ENCODE data around the gene SLC25A47. TPM values are rescaled to one million over a fixed set of nuclear protein-coding genes. Genes with fewer than 3 reads are reported as not detected.

The SLC25A47 gene
- total and polyA plus RNA-seq, 2 donors, result 0.09 TPM; not detected in 1

- H3K27ac ChIP-seq (ENCODE audit: low read depth in 1 of 2, low read length in 1 of 2), result peak overlapping the region in 1 of 2 donors; percentile 2
- no peaks in the 10 kb centered on the region for H3K27me3 ChIP-seq (ENCODE audit: control insufficient read depth in 2 of 2, insufficient read depth in 1 of 2, low read length in 1 of 2)
- DNase-seq (ENCODE audit: low read depth in 6 of 9, low spot score in 9 of 9), result no peak
- H3K9me3 ChIP-seq (ENCODE audit: control insufficient read depth in 2 of 2, insufficient read depth in 1 of 2, low read length in 1 of 2), result peaks cover 0 to 4% of the 10 kb centered on the region in 2 donors
- H3K4me3 ChIP-seq (ENCODE audit: low read length in 2 of 2), result no peak overlapping the region
- no peaks in the 10 kb centered on the region for H3K36me3 ChIP-seq (ENCODE audit: control insufficient read depth in 2 of 2, insufficient read depth in 2 of 2, low read length in 1 of 2)
- WGBS, result 91% methylated on average over 2 of the region's 2 CpGs
- H3K4me1 ChIP-seq (ENCODE audit: control insufficient read depth in 2 of 2, insufficient read depth in 2 of 2, low read length in 2 of 2), result peaks cover 9 to 27% of the 10 kb centered on the region in 2 donors
These were observed 51.1 kb downstream of the SLC25A47 start for GRCh38 chr14:100374270-100374669.

- H3K36me3 ChIP-seq (ENCODE audit: control insufficient read depth in 2 of 2, insufficient read depth in 2 of 2, low read length in 1 of 2), result no peaks in the 10 kb centered on the region
- peak overlapping the region; percentile 72 to 86 for H3K27ac ChIP-seq (ENCODE audit: low read depth in 1 of 2, low read length in 1 of 2)
- H3K27me3 ChIP-seq (ENCODE audit: control insufficient read depth in 2 of 2, insufficient read depth in 1 of 2, low read length in 1 of 2), result no peaks in the 10 kb centered on the region
- 90% methylated on average over 8 of the region's 8 CpGs for WGBS
- H3K4me1 ChIP-seq (ENCODE audit: control insufficient read depth in 2 of 2, insufficient read depth in 2 of 2, low read length in 2 of 2), result peaks cover 9 to 27% of the 10 kb centered on the region in 2 donors
- peaks cover 0 to 4% of the 10 kb centered on the region in 2 donors for H3K9me3 ChIP-seq (ENCODE audit: control insufficient read depth in 2 of 2, insufficient read depth in 1 of 2, low read length in 1 of 2)
- no peak for DNase-seq (ENCODE audit: low read depth in 6 of 9, low spot score in 9 of 9)
- peak overlapping the region in 1 of 2 donors; percentile 9 for H3K4me3 ChIP-seq (ENCODE audit: low read length in 2 of 2)
These were observed 51.7 kb downstream of the SLC25A47 start for GRCh38 chr14:100374876-100375265.

- Histone ChIP-seq H3K27ac (ENCODE audit: low read depth in 1 of 2, low read length in 1 of 2) (peak overlapping the region; percentile 84 to 86), H3K4me3 (ENCODE audit: low read length in 2 of 2) (peak overlapping the region; percentile 82 to 97), H3K4me1 (ENCODE audit: control insufficient read depth in 2 of 2, insufficient read depth in 2 of 2, low read length in 2 of 2) (peaks cover 9 to 27% of the 10 kb centered on the region in 2 donors), H3K9me3 (ENCODE audit: control insufficient read depth in 2 of 2, insufficient read depth in 1 of 2, low read length in 1 of 2) (peaks cover 0 to 4% of the 10 kb centered on the region in 2 donors), H3K36me3 (ENCODE audit: control insufficient read depth in 2 of 2, insufficient read depth in 2 of 2, low read length in 1 of 2) (no peaks in the 10 kb centered on the region), H3K27me3 (ENCODE audit: control insufficient read depth in 2 of 2, insufficient read depth in 1 of 2, low read length in 1 of 2) (no peaks in the 10 kb centered on the region)
- WGBS, result 5% methylated on average over 17 of the region's 17 CpGs
- DNase-seq (ENCODE audit: low read depth in 6 of 9, low spot score in 9 of 9), result peak in 6 of 9 donors; percentile 16 to 62 (median 27)
These were observed 52.3 kb downstream of the SLC25A47 start for GRCh38 chr14:100375266-100375962.

- peak; percentile 57 to 95 (median 88) for DNase-seq (ENCODE audit: low read depth in 6 of 9, low spot score in 9 of 9)
- peaks cover 9 to 27% of the 10 kb centered on the region in 2 donors for H3K4me1 ChIP-seq (ENCODE audit: control insufficient read depth in 2 of 2, insufficient read depth in 2 of 2, low read length in 2 of 2)
- H3K36me3 ChIP-seq (ENCODE audit: control insufficient read depth in 2 of 2, insufficient read depth in 2 of 2, low read length in 1 of 2), result no peaks in the 10 kb centered on the region
- peak within 1 kb of the TSS; percentile 84 to 86 for H3K27ac ChIP-seq (ENCODE audit: low read depth in 1 of 2, low read length in 1 of 2)
- WGBS, result under 1% methylated on average over 74 of the region's 74 CpGs
- peak within 1 kb of the TSS; percentile 82 to 97 for H3K4me3 ChIP-seq (ENCODE audit: low read length in 2 of 2)
- no peaks in the 10 kb centered on the region for H3K27me3 ChIP-seq (ENCODE audit: control insufficient read depth in 2 of 2, insufficient read depth in 1 of 2, low read length in 1 of 2)
- peaks cover 0 to 4% of the 10 kb centered on the region in 2 donors for H3K9me3 ChIP-seq (ENCODE audit: control insufficient read depth in 2 of 2, insufficient read depth in 1 of 2, low read length in 1 of 2)
These were observed 53.0 kb downstream of the SLC25A47 start, which contains the start of gene WDR25 for GRCh38 chr14:100375963-100376735. Gene WDR25, plus strand, starts transcription at chr14:100376485.

- WGBS, result 42% methylated on average over 7 of the region's 7 CpGs
- Histone ChIP-seq H3K27me3 (ENCODE audit: control insufficient read depth in 2 of 2, insufficient read depth in 1 of 2, low read length in 1 of 2) (no peaks in the 10 kb centered on the region), H3K9me3 (ENCODE audit: control insufficient read depth in 2 of 2, insufficient read depth in 1 of 2, low read length in 1 of 2) (peaks cover 0 to 4% of the 10 kb centered on the region in 2 donors), H3K27ac (ENCODE audit: low read depth in 1 of 2, low read length in 1 of 2) (peak overlapping the region; percentile 77 to 81), H3K4me1 (ENCODE audit: control insufficient read depth in 2 of 2, insufficient read depth in 2 of 2, low read length in 2 of 2) (peaks cover 9 to 27% of the 10 kb centered on the region in 2 donors), H3K4me3 (ENCODE audit: low read length in 2 of 2) (peak overlapping the region; percentile 82 to 97), H3K36me3 (ENCODE audit: control insufficient read depth in 2 of 2, insufficient read depth in 2 of 2, low read length in 1 of 2) (peaks cover 2 to 4% of the 10 kb centered on the region in 2 donors)
- DNase-seq (ENCODE audit: low read depth in 6 of 9, low spot score in 9 of 9), result no peak
These were observed 53.6 kb downstream of the SLC25A47 start for GRCh38 chr14:100376751-100377171.

Other genes with a start within 250 kb of the SLC25A47 start
- 0.38 TPM for gene DEGS2, start 163.7 kb upstream of the SLC25A47 start, total RNA-seq
- 2.1 TPM for gene DEGS2, start 163.7 kb upstream of the SLC25A47 start, polyA plus RNA-seq
- gene YY1, start 84.2 kb upstream of the SLC25A47 start, total RNA-seq, result 66.7 TPM
- 72.3 TPM for gene YY1, start 84.2 kb upstream of the SLC25A47 start, polyA plus RNA-seq
- gene SLC25A29, start 16.9 kb upstream of the SLC25A47 start, total RNA-seq, result 19.4 TPM
- 90.3 TPM for gene SLC25A29, start 16.9 kb upstream of the SLC25A47 start, polyA plus RNA-seq
- 9.3 TPM for gene WDR25, start 53.1 kb downstream of the SLC25A47 start, total RNA-seq
- 7.2 TPM for gene WDR25, start 53.1 kb downstream of the SLC25A47 start, polyA plus RNA-seq